Measurements from ENCODE around the gene SWI5.
A peak's percentile ranks its signal among the peaks of the same experiment; 100 is the strongest.
"Not testable (repeated sequence)": the region's sequence is repeated elsewhere in the genome, so short reads cannot be mapped to it uniquely, and the experiment has no call there.

Gene SWI5

DNA sequence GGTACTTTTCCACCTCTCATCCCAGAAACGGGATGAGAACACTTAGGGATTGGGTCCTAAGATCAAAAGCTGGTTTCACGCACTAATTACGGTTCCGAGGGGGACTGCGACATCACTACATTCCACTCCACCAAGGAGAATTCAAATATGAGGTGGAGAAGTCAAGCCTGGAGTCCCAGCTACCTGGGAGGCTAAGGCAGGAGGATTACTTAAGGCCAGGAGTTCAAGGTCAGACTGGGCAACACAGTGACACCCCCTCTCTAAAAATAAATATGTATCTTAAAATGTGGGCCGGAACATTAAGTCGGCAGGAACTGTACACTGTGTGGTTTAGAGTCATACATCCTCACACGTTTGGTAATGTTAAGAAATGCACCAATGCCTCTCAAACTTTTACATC, 1.8 kb upstream of the SWI5 start:
- peaks cover 24% of the 10 kb centered on the region for H3K4me1 ChIP-seq (ENCODE audit: insufficient read depth, low read length, severe bottlenecking)
- peak overlapping the region; percentile 92; the same call in 1 of the 2 replicates for H3K9ac ChIP-seq (ENCODE audit: low read length)
- H3K4me3 ChIP-seq (ENCODE audit: low read depth, low read length, poor library complexity, severe bottlenecking): peak overlapping the region; percentile 70
- no peaks in the 10 kb centered on the region for H3K79me2 ChIP-seq (ENCODE audit: insufficient read depth, low read length)
- H3K9me2 ChIP-seq (ENCODE audit: low read depth, low read length): no peaks in the 10 kb centered on the region
- no peaks in the 10 kb centered on the region for H4K20me1 ChIP-seq (ENCODE audit: insufficient read depth, low read length)
- H3K27me3 ChIP-seq (ENCODE audit: insufficient read depth, low read length): no peaks in the 10 kb centered on the region
- no peak for TF ChIP-seq EZH2 (IDR thresholded peaks at IDR 0.05; ENCODE audit: borderline replicate concordance, low read length)
- TF ChIP-seq, protein P1, sequence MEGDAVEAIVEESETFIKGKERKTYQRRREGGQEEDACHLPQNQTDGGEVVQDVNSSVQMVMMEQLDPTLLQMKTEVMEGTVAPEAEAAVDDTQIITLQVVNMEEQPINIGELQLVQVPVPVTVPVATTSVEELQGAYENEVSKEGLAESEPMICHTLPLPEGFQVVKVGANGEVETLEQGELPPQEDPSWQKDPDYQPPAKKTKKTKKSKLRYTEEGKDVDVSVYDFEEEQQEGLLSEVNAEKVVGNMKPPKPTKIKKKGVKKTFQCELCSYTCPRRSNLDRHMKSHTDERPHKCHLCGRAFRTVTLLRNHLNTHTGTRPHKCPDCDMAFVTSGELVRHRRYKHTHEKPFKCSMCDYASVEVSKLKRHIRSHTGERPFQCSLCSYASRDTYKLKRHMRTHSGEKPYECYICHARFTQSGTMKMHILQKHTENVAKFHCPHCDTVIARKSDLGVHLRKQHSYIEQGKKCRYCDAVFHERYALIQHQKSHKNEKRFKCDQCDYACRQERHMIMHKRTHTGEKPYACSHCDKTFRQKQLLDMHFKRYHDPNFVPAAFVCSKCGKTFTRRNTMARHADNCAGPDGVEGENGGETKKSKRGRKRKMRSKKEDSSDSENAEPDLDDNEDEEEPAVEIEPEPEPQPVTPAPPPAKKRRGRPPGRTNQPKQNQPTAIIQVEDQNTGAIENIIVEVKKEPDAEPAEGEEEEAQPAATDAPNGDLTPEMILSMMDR (IDR thresholded peaks at IDR 0.05; ENCODE audit: low read length): no peak
- H2AFZ ChIP-seq (ENCODE audit: low read length): no peak overlapping the region
- peak overlapping the region; percentile 96; the same call in 1 of the 2 replicates for H3K4me2 ChIP-seq (ENCODE audit: low read length)
- H3K9me3 ChIP-seq (ENCODE audit: low read length): no peaks in the 10 kb centered on the region
- no peak overlapping the region for H3K27ac ChIP-seq (ENCODE audit: low read depth, low read length, poor library complexity, severe bottlenecking)
- H3K36me3 ChIP-seq (ENCODE audit: insufficient read depth, low read length): peaks cover 13% of the 10 kb centered on the region; the same call in 1 of the 2 replicates
- H3F3A ChIP-seq (ENCODE audit: insufficient read depth, low read length): no peaks in the 10 kb centered on the region

GRCh38 chr9:128275198-128276007, 673 bp upstream of the SWI5 start, which contains the start of gene GOLGA2:
TSS of gene GOLGA2 (minus strand) at chr9:128276007. CDS start at chr9:128275976, 31 bp downstream.
- H3K4me1 ChIP-seq (ENCODE audit: insufficient read depth, low read length, severe bottlenecking): peaks cover 24% of the 10 kb centered on the region
- H3K27ac ChIP-seq (ENCODE audit: low read depth, low read length, poor library complexity, severe bottlenecking): no peak within 1 kb of the TSS
- peak within 1 kb of the TSS; percentile 70 for H3K4me3 ChIP-seq (ENCODE audit: low read depth, low read length, poor library complexity, severe bottlenecking)
- H2AFZ ChIP-seq (ENCODE audit: low read length): no peak within 1 kb of the TSS
- peaks cover 13% of the 10 kb centered on the region; the same call in 1 of the 2 replicates for H3K36me3 ChIP-seq (ENCODE audit: insufficient read depth, low read length)
- H3K27me3 ChIP-seq (ENCODE audit: insufficient read depth, low read length): no peaks in the 10 kb centered on the region
- TF ChIP-seq EZH2 (IDR thresholded peaks at IDR 0.05; ENCODE audit: borderline replicate concordance, low read length): no peak
- TF ChIP-seq, protein P1 (IDR thresholded peaks at IDR 0.05; ENCODE audit: low read length): no peak
- H4K20me1 ChIP-seq (ENCODE audit: insufficient read depth, low read length): no peaks in the 10 kb centered on the region
- no peaks in the 10 kb centered on the region for H3K79me2 ChIP-seq (ENCODE audit: insufficient read depth, low read length)
- H3K9me3 ChIP-seq (ENCODE audit: low read length): no peaks in the 10 kb centered on the region
- H3K4me2 ChIP-seq (ENCODE audit: low read length): peak within 1 kb of the TSS; percentile 96
- H3K9ac ChIP-seq (ENCODE audit: low read length): peak within 1 kb of the TSS; percentile 92
- no peaks in the 10 kb centered on the region for H3F3A ChIP-seq (ENCODE audit: insufficient read depth, low read length)
- no peaks in the 10 kb centered on the region for H3K9me2 ChIP-seq (ENCODE audit: low read depth, low read length)

- H3K36me3 ChIP-seq (ENCODE audit: insufficient read depth, low read length): peaks cover 5% of the 10 kb centered on the region; the same call in 1 of the 2 replicates
- peak overlapping the region; percentile 79 for H3K9ac ChIP-seq (ENCODE audit: low read length)
- no peaks in the 10 kb centered on the region for H3K9me2 ChIP-seq (ENCODE audit: low read depth, low read length)
- H3K9me3 ChIP-seq (ENCODE audit: low read length): no peaks in the 10 kb centered on the region
- H2AFZ ChIP-seq (ENCODE audit: low read length): no peak overlapping the region
- no peaks in the 10 kb centered on the region for H3K79me2 ChIP-seq (ENCODE audit: insufficient read depth, low read length)
- H3K4me2 ChIP-seq (ENCODE audit: low read length): peak overlapping the region; percentile 82
- peaks cover 24% of the 10 kb centered on the region for H3K4me1 ChIP-seq (ENCODE audit: insufficient read depth, low read length, severe bottlenecking)
- H4K20me1 ChIP-seq (ENCODE audit: insufficient read depth, low read length): no peaks in the 10 kb centered on the region
- no peaks in the 10 kb centered on the region for H3K27me3 ChIP-seq (ENCODE audit: insufficient read depth, low read length)
- H3F3A ChIP-seq (ENCODE audit: insufficient read depth, low read length): no peaks in the 10 kb centered on the region
- TF ChIP-seq, protein P1 (IDR thresholded peaks at IDR 0.05; ENCODE audit: low read length): no peak
- no peak for TF ChIP-seq EZH2 (IDR thresholded peaks at IDR 0.05; ENCODE audit: borderline replicate concordance, low read length)
- no peak overlapping the region for H3K27ac ChIP-seq (ENCODE audit: low read depth, low read length, poor library complexity, severe bottlenecking)
- peak overlapping the region; percentile 70 for H3K4me3 ChIP-seq (ENCODE audit: low read depth, low read length, poor library complexity, severe bottlenecking)
These were observed 646 bp downstream of the SWI5 start for GRCh38 chr9:128276574-128277270.

GRCh38 chr9:128279088-128280073, 3.3 kb downstream of the SWI5 start:
- not testable (repeated sequence) for H3K9me3 ChIP-seq (ENCODE audit: low read length); H2AFZ ChIP-seq (ENCODE audit: low read length); H3K27ac ChIP-seq (ENCODE audit: low read depth, low read length, poor library complexity, severe bottlenecking); H3K9ac ChIP-seq (ENCODE audit: low read length); H3F3A ChIP-seq (ENCODE audit: insufficient read depth, low read length); H3K36me3 ChIP-seq (ENCODE audit: insufficient read depth, low read length); H4K20me1 ChIP-seq (ENCODE audit: insufficient read depth, low read length); H3K9me2 ChIP-seq (ENCODE audit: low read depth, low read length); H3K4me2 ChIP-seq (ENCODE audit: low read length); H3K79me2 ChIP-seq (ENCODE audit: insufficient read depth, low read length); H3K27me3 ChIP-seq (ENCODE audit: insufficient read depth, low read length); H3K4me3 ChIP-seq (ENCODE audit: low read depth, low read length, poor library complexity, severe bottlenecking)
- peaks cover 21% of the 10 kb centered on the region for H3K4me1 ChIP-seq (ENCODE audit: insufficient read depth, low read length, severe bottlenecking)
